GM18520 (cell line): ENCODE measurements around the gene CD82.
"Not testable (repeated sequence)": the region's sequence is repeated elsewhere in the genome, so short reads cannot be mapped to it uniquely, and the experiment has no call there.

Experiments
- ATAC-seq: cut with Tn5 transposase; IDR thresholded peaks from one replicate; pipeline ENCODE4 v1.9.1; 2021; ENCODE audit not compliant: unreplicated experiment

The CD82 gene

DNA sequence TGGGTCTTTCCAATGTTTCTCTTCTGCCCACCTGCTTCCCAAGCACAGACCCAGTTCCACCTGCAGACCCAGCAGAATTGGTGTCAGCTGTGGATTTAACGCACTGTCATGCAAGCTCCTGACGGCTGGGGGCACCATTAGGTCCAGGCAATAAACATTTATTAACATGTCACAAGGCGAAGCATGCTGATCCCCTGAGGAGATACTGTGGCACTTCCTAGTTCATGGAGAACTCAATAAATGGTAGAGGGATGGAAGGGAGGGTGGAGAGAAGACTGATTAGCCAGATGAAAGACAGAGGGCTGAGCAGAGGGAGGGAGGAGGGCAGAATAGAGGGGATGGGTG is 93.0 kb downstream of the CD82 start:
- ATAC-seq: no peak

- no peak for ATAC-seq
Measured at GRCh38 chr11:44659641-44660040, 94.2 kb downstream of the CD82 start.

DNA sequence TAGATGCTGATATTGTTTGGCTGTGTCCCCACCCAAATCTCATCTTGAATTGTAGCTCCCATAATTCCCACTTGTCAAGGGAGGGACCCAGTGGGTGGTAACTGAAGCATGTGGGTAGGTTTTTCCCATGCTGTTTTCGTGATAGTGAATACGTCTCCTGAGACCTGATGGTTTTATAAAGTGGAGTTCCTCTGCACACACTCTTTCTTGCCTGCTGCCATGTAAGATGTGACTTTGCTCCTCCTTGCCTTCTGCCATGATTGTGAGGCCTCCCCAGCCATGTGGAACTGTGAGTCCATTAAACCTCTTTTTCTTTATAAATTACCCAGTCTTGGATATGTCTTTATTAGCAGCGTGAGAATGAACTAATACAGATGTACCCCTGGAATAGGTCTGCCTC is 95.1 kb downstream of the CD82 start:
- ATAC-seq: not testable (repeated sequence)

DNA sequence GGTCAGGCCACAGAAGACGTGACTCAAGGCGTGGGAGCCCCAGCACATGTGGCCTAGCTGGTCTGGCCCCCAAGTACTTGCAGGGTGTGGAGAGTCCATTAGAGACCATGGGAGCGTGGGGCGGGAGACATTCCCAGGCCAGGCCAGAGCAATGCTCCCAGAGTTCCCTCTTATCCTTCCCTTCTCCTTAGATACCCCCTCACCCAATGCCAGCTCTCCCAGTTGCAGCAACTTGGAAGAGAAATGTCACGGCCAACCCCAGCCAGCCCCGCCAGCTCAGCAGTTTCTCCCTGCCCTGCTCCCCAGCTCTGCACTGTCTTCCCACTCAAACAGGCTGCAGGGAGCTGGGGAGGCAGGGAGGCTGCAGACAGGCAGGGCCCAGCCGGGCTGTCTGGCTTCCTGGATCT is 95.9 kb downstream of the CD82 start:
- ATAC-seq: no peak
